ENCODE results near the gene CDC123. TPM values are rescaled to one million over a fixed set of nuclear protein-coding genes. Genes with fewer than 3 reads are reported as not detected.
A peak's percentile ranks its signal among the peaks of the same experiment; 100 is the strongest.

CDC123 gene
- total RNA-seq, 1 experiment from 2014 or later, result 153 TPM

DNA sequence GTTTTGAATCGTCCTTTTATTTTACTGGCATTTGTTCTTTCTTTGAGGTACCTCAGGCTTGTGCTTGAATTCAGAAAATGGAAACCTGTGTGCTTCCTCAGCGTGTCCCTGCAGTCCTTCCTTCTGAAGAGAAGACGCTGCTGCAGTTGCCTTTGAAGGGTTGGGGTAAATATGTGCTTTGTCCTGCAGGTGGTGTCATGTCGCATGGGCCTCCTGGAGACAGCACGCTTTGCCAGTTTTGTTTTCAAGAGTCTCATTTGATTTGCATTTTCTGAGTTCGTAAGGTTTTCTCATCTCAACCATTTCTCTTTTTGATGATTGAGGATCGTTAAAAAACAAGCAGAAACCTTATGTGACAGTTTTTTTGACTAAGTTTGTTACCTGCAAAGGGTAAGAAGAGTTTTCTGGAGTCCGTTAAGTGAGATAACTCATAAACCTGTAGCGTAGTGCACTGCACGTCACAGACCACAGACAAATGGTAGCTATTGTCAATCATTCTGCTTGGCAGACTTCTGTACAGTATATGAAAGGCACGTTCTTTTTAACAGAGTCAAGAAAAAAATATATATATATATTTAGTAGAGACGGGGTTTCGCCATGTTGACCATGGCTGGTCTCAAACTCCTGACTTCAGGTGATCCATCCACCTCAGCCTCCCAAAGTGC is 57.0 kb downstream of the CDC123 start:
- Mint-ChIP-seq H3K4me1 (peaks cover 5% of the 10 kb centered on the region), H3K9me3 (0 out of 2 replicates have a peak, but pooled peaks cover 2% of the 10 kb centered on the region), H3K4me3 (no peak overlapping the region), H3K27ac (no peak overlapping the region), H3K27me3 (ENCODE audit: low read depth) (no peaks in the 10 kb centered on the region), H3K36me3 (peaks cover 20% of the 10 kb centered on the region)
- TF ChIP-seq, protein P1, sequence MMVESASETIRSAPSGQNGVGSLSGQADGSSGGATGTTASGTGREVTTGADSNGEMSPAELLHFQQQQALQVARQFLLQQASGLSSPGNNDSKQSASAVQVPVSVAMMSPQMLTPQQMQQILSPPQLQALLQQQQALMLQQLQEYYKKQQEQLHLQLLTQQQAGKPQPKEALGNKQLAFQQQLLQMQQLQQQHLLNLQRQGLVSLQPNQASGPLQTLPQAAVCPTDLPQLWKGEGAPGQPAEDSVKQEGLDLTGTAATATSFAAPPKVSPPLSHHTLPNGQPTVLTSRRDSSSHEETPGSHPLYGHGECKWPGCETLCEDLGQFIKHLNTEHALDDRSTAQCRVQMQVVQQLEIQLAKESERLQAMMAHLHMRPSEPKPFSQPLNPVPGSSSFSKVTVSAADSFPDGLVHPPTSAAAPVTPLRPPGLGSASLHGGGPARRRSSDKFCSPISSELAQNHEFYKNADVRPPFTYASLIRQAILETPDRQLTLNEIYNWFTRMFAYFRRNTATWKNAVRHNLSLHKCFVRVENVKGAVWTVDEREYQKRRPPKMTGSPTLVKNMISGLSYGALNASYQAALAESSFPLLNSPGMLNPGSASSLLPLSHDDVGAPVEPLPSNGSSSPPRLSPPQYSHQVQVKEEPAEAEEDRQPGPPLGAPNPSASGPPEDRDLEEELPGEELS (CRISPR knock-in tag; IDR thresholded peaks at IDR 0.05), result no peak
- TF ChIP-seq SOX15 (CRISPR knock-in tag; IDR thresholded peaks at IDR 0.05), result no peak
- 0 out of 2 replicates have a peak, but pooled peaks have one; percentile 35 for TF ChIP-seq FOXK1 (CRISPR knock-in tag; IDR thresholded peaks at IDR 0.05)
- DNase-seq (ENCODE audit: low spot score), result peak; percentile 46
- POLR2A ChIA-PET, result no interaction called here
- peak; percentile 95 for ATAC-seq
- CTCF ChIA-PET, result interaction anchor here (0.8 to 0.9 kb wide), 2 partner anchors 403 to 460 kb away, joined by 3 read pairs; no protein-coding TSS in a partner anchor

DNA sequence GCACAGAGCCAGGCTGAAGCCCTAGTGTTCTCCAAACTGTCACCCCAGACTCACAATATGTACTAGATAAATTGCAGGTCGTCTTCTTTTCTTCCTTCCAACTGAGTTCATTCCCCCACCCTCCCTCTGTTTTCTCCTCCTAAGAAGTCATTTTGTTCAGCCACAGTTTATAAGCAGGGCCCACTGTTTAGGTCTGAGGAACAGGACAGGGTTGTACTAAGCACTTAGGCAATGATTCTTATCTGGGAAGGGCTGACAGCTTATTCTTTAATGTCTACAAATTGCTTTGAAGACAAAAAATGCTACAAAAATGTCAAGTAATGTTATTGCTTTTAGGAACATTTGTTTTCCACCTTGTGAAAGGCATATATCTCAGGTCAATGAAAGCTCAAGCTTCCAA is 59.1 kb downstream of the CDC123 start:
- ATAC-seq (no peak), DNase-seq (ENCODE audit: low spot score) (no peak)
- Mint-ChIP-seq H3K9me3 (0 out of 2 replicates have a peak, but pooled peaks cover 2% of the 10 kb centered on the region), H3K27ac (no peak overlapping the region), H3K4me3 (no peak overlapping the region), H3K27me3 (ENCODE audit: low read depth) (no peaks in the 10 kb centered on the region), H3K36me3 (peaks cover 9% of the 10 kb centered on the region), H3K4me1 (peaks cover 5% of the 10 kb centered on the region)
- POLR2A ChIA-PET, result no interaction called here
- CTCF ChIA-PET, result no interaction called here
- TF ChIP-seq NFE2L1 (CRISPR knock-in tag; IDR thresholded peaks at IDR 0.05) (no peak), ZBTB21 (CRISPR knock-in tag; IDR thresholded peaks at IDR 0.05; ENCODE audit: borderline replicate concordance) (no peak), ZNF232 (CRISPR knock-in tag; IDR thresholded peaks at IDR 0.05) (no peak), ZNF416 (CRISPR knock-in tag; IDR thresholded peaks at IDR 0.05) (no peak), NR2C2 (CRISPR knock-in tag; IDR thresholded peaks at IDR 0.05) (no peak), NFATC4 (CRISPR knock-in tag; IDR thresholded peaks at IDR 0.05) (no peak), GABPB1 (CRISPR knock-in tag; IDR thresholded peaks at IDR 0.05) (no peak), ZNF138 (CRISPR knock-in tag; conservative IDR thresholded peaks at IDR 0.05) (no peak), RELA (CRISPR knock-in tag; IDR thresholded peaks at IDR 0.05; ENCODE audit: borderline replicate concordance) (no peak), SMAD4 (CRISPR knock-in tag; IDR thresholded peaks at IDR 0.05) (no peak), CREB1 (CRISPR knock-in tag; IDR thresholded peaks at IDR 0.05) (no peak), ELF4 (CRISPR knock-in tag; IDR thresholded peaks at IDR 0.05; ENCODE audit: low read depth) (no peak)
- TF ChIP-seq, protein P2, sequence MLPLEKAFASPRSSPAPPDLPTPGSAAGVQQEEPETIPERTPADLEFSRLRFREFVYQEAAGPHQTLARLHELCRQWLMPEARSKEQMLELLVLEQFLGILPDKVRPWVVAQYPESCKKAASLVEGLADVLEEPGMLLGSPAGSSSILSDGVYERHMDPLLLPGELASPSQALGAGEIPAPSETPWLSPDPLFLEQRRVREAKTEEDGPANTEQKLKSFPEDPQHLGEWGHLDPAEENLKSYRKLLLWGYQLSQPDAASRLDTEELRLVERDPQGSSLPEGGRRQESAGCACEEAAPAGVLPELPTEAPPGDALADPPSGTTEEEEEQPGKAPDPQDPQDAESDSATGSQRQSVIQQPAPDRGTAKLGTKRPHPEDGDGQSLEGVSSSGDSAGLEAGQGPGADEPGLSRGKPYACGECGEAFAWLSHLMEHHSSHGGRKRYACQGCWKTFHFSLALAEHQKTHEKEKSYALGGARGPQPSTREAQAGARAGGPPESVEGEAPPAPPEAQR (CRISPR knock-in tag; IDR thresholded peaks at IDR 0.05), result no peak
- TF ChIP-seq, protein P3, sequence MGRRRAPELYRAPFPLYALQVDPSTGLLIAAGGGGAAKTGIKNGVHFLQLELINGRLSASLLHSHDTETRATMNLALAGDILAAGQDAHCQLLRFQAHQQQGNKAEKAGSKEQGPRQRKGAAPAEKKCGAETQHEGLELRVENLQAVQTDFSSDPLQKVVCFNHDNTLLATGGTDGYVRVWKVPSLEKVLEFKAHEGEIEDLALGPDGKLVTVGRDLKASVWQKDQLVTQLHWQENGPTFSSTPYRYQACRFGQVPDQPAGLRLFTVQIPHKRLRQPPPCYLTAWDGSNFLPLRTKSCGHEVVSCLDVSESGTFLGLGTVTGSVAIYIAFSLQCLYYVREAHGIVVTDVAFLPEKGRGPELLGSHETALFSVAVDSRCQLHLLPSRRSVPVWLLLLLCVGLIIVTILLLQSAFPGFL (CRISPR knock-in tag; IDR thresholded peaks at IDR 0.05; ENCODE audit: borderline replicate concordance), result no peak
- TF ChIP-seq, protein P4, sequence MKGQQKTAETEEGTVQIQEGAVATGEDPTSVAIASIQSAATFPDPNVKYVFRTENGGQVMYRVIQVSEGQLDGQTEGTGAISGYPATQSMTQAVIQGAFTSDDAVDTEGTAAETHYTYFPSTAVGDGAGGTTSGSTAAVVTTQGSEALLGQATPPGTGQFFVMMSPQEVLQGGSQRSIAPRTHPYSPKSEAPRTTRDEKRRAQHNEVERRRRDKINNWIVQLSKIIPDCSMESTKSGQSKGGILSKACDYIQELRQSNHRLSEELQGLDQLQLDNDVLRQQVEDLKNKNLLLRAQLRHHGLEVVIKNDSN (CRISPR knock-in tag; IDR thresholded peaks at IDR 0.05), result no peak
- TF ChIP-seq, protein P5, sequence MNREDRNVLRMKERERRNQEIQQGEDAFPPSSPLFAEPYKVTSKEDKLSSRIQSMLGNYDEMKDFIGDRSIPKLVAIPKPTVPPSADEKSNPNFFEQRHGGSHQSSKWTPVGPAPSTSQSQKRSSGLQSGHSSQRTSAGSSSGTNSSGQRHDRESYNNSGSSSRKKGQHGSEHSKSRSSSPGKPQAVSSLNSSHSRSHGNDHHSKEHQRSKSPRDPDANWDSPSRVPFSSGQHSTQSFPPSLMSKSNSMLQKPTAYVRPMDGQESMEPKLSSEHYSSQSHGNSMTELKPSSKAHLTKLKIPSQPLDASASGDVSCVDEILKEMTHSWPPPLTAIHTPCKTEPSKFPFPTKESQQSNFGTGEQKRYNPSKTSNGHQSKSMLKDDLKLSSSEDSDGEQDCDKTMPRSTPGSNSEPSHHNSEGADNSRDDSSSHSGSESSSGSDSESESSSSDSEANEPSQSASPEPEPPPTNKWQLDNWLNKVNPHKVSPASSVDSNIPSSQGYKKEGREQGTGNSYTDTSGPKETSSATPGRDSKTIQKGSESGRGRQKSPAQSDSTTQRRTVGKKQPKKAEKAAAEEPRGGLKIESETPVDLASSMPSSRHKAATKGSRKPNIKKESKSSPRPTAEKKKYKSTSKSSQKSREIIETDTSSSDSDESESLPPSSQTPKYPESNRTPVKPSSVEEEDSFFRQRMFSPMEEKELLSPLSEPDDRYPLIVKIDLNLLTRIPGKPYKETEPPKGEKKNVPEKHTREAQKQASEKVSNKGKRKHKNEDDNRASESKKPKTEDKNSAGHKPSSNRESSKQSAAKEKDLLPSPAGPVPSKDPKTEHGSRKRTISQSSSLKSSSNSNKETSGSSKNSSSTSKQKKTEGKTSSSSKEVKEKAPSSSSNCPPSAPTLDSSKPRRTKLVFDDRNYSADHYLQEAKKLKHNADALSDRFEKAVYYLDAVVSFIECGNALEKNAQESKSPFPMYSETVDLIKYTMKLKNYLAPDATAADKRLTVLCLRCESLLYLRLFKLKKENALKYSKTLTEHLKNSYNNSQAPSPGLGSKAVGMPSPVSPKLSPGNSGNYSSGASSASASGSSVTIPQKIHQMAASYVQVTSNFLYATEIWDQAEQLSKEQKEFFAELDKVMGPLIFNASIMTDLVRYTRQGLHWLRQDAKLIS (CRISPR knock-in tag; IDR thresholded peaks at IDR 0.05; ENCODE audit: borderline replicate concordance), result no peak
- TF ChIP-seq, protein P6, sequence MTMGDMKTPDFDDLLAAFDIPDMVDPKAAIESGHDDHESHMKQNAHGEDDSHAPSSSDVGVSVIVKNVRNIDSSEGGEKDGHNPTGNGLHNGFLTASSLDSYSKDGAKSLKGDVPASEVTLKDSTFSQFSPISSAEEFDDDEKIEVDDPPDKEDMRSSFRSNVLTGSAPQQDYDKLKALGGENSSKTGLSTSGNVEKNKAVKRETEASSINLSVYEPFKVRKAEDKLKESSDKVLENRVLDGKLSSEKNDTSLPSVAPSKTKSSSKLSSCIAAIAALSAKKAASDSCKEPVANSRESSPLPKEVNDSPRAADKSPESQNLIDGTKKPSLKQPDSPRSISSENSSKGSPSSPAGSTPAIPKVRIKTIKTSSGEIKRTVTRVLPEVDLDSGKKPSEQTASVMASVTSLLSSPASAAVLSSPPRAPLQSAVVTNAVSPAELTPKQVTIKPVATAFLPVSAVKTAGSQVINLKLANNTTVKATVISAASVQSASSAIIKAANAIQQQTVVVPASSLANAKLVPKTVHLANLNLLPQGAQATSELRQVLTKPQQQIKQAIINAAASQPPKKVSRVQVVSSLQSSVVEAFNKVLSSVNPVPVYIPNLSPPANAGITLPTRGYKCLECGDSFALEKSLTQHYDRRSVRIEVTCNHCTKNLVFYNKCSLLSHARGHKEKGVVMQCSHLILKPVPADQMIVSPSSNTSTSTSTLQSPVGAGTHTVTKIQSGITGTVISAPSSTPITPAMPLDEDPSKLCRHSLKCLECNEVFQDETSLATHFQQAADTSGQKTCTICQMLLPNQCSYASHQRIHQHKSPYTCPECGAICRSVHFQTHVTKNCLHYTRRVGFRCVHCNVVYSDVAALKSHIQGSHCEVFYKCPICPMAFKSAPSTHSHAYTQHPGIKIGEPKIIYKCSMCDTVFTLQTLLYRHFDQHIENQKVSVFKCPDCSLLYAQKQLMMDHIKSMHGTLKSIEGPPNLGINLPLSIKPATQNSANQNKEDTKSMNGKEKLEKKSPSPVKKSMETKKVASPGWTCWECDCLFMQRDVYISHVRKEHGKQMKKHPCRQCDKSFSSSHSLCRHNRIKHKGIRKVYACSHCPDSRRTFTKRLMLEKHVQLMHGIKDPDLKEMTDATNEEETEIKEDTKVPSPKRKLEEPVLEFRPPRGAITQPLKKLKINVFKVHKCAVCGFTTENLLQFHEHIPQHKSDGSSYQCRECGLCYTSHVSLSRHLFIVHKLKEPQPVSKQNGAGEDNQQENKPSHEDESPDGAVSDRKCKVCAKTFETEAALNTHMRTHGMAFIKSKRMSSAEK (CRISPR knock-in tag; IDR thresholded peaks at IDR 0.05; ENCODE audit: borderline replicate concordance), result no peak
